Neural cell (in vitro differentiated cells): ENCODE measurements around the gene TNFRSF19. TPM values are rescaled to one million over a fixed set of nuclear protein-coding genes. Genes with fewer than 3 reads are reported as not detected.

Source experiments
- H2AFZ ChIP-seq: fragments of 200-600, 300-800 bp; sonication (generic), shearing (Covaris generic); 2 replicates; pipeline ENCODE4 v1.6.0; 2014; ENCODE audit warnings: low read depth, mild to moderate bottlenecking, antibody characterized with exemption, low read length, moderate library complexity
- H3F3A ChIP-seq: fragments of 200-600 bp; shearing (Covaris generic); 2 replicates; pipeline ENCODE4 v1.6.1; 2016; ENCODE audit warnings: mild to moderate bottlenecking, moderate library complexity, mixed read lengths, antibody characterized with exemption, low read length; ENCODE audit not compliant: insufficient read depth, poor library complexity, severe bottlenecking
- H3K27ac ChIP-seq: fragments of 200-600, 300-800 bp; sonication (generic), shearing (Covaris generic); 2 replicates; pipeline ENCODE4 v1.5.1; 2014; ENCODE audit warnings: mild to moderate bottlenecking, low read length, moderate library complexity
- H3K27me3 ChIP-seq: fragments of 300-800, 200-600 bp; sonication (generic), shearing (Covaris generic); 2 replicates; pipeline ENCODE4 v1.6.0; 2014; ENCODE audit warnings: mild to moderate bottlenecking, low read depth, low read length, moderate library complexity; ENCODE audit not compliant: insufficient read depth
- H3K36me3 ChIP-seq: fragments of 300-800, 200-600 bp; sonication (generic), shearing (Covaris generic); 2 replicates; pipeline ENCODE4 v1.5.1; 2014; ENCODE audit warnings: mild to moderate bottlenecking, antibody characterized with exemption, low read length, moderate library complexity; ENCODE audit not compliant: insufficient read depth
- H3K4me2 ChIP-seq: fragments of 300-800, 200-600 bp; sonication (generic), shearing (Covaris generic); 2 replicates; pipeline ENCODE4 v1.6.0; 2014; ENCODE audit warnings: mild to moderate bottlenecking, low read length
- H3K4me3 ChIP-seq: fragments of 300-800, 200-600 bp; sonication (generic), shearing (Covaris generic); 2 replicates; pipeline ENCODE4 v1.5.1; 2014; ENCODE audit warnings: mild to moderate bottlenecking, low read length, moderate library complexity
- H3K79me2 ChIP-seq: fragments of 200-600 bp; shearing (Covaris generic); replicated peaks from 2 replicates; pipeline ENCODE4 v1.6.0; 2014; ENCODE audit warnings: mild to moderate bottlenecking, low read length, moderate library complexity; ENCODE audit not compliant: insufficient read depth
- H3K9ac ChIP-seq: fragments of 300-800, 200-600 bp; sonication (generic), shearing (Covaris generic); 2 replicates; pipeline ENCODE4 v1.6.1; 2016; ENCODE audit warnings: mild to moderate bottlenecking, low read length, mixed read lengths
- H3K9me2 ChIP-seq: fragments of 200-600 bp; shearing (Covaris generic); 2 replicates; pipeline ENCODE4 v1.6.1; 2016; ENCODE audit warnings: mild to moderate bottlenecking, low read length, mixed read lengths; ENCODE audit not compliant: insufficient read depth
- H3K9me3 ChIP-seq: fragments of 200-600, 300-800 bp; sonication (generic), shearing (Covaris generic); 2 replicates; pipeline ENCODE4 v1.6.1; 2016; ENCODE audit warnings: mild to moderate bottlenecking, mixed run types, low read length, moderate library complexity, mixed read lengths
- H4K20me1 ChIP-seq: fragments of 200-600 bp; shearing (Covaris generic); 2 replicates; pipeline ENCODE4 v1.6.1; 2016; ENCODE audit warnings: mild to moderate bottlenecking, mixed run types; ENCODE audit not compliant: insufficient read depth
- EP300 ChIP-seq: fragments of 450-650 bp; conservative IDR thresholded peaks from 2 replicates; pipeline ENCODE4 v1.6.1; 2014; ENCODE audit warnings: antibody characterized with exemption, mild to moderate bottlenecking, moderate library complexity; ENCODE audit not compliant: poor library complexity, severe bottlenecking
- EZH2 ChIP-seq: fragments of 200-600, 300-800 bp; shearing (Covaris generic), sonication (generic); IDR thresholded peaks from 2 replicates; pipeline ENCODE4 v1.6.1; 2014; ENCODE audit warnings: antibody characterized with exemption, low read length, borderline replicate concordance, mild to moderate bottlenecking; ENCODE audit not compliant: insufficient read depth, poor library complexity, severe bottlenecking
- MXI1 ChIP-seq: fragments of 450-650 bp; conservative IDR thresholded peaks from 2 replicates; pipeline ENCODE4 v1.6.1; 2014; ENCODE audit warnings: antibody characterized with exemption, mild to moderate bottlenecking; ENCODE audit not compliant: poor library complexity, severe bottlenecking
- POLR2AphosphoS5 ChIP-seq: IDR thresholded peaks from 2 replicates; pipeline ENCODE4 v1.6.1; 2012
- RAD21 ChIP-seq: fragments of 450-650 bp; conservative IDR thresholded peaks from 2 replicates; pipeline ENCODE4 v1.6.1; 2014; ENCODE audit warnings: antibody characterized with exemption, mild to moderate bottlenecking, moderate library complexity
- SMC3 ChIP-seq: fragments of 450-650 bp; conservative IDR thresholded peaks from 2 replicates; pipeline ENCODE4 v1.6.1; 2014; ENCODE audit warnings: antibody characterized with exemption, mild to moderate bottlenecking, moderate library complexity; ENCODE audit not compliant: poor library complexity
- TAF1 ChIP-seq: IDR thresholded peaks from 2 replicates; pipeline ENCODE4 v1.6.1; 2012; ENCODE audit warnings: low read depth
- polyA plus RNA-seq: library from polyadenylated mRNA; depleted of rRNA; stranded (reverse); fragments of >200 nt; gene quantifications from 2 replicates; pipeline ENCODE4 v1.2.3, GENCODE V29; 2014
- TF ChIP-seq, protein P1 (sequence below): IDR thresholded peaks from 2 replicates; pipeline ENCODE4 v1.6.1; 2012; ENCODE audit warnings: borderline replicate concordance
- TF ChIP-seq, protein P2 (sequence below): fragments of 450-650 bp; IDR thresholded peaks from 2 replicates; pipeline ENCODE4 v1.5.1; 2014; ENCODE audit warnings: antibody characterized with exemption, mild to moderate bottlenecking, moderate library complexity; ENCODE audit not compliant: poor library complexity, severe bottlenecking

Gene TNFRSF19
- polyA plus RNA-seq, 1 donor from 2014 or later, result 3.3 TPM

DNA sequence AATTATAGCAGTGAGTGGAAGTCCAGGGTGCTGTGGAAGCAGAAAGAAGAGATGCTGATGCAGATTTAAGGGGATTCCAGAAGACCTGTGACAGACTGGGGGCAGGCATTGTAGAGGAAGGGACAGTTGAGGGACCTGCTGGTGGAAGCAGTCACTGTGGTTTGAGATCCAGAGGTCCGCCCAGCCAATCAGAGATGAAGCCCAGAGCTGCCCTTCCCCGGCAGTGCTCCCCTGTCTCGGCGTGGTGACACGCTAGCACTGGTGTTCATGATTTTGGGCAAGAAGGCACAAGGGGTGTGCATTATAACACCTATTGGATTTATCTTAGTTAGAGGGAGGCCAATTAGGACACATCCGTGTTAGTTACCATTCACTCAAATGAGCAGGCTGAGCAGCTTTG is 16.1 kb downstream of the TNFRSF19 start:
- TF ChIP-seq EP300 (no peak), POLR2AphosphoS5 (no peak)
- TF ChIP-seq, protein P1, sequence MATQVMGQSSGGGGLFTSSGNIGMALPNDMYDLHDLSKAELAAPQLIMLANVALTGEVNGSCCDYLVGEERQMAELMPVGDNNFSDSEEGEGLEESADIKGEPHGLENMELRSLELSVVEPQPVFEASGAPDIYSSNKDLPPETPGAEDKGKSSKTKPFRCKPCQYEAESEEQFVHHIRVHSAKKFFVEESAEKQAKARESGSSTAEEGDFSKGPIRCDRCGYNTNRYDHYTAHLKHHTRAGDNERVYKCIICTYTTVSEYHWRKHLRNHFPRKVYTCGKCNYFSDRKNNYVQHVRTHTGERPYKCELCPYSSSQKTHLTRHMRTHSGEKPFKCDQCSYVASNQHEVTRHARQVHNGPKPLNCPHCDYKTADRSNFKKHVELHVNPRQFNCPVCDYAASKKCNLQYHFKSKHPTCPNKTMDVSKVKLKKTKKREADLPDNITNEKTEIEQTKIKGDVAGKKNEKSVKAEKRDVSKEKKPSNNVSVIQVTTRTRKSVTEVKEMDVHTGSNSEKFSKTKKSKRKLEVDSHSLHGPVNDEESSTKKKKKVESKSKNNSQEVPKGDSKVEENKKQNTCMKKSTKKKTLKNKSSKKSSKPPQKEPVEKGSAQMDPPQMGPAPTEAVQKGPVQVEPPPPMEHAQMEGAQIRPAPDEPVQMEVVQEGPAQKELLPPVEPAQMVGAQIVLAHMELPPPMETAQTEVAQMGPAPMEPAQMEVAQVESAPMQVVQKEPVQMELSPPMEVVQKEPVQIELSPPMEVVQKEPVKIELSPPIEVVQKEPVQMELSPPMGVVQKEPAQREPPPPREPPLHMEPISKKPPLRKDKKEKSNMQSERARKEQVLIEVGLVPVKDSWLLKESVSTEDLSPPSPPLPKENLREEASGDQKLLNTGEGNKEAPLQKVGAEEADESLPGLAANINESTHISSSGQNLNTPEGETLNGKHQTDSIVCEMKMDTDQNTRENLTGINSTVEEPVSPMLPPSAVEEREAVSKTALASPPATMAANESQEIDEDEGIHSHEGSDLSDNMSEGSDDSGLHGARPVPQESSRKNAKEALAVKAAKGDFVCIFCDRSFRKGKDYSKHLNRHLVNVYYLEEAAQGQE, result no peak
- no peak overlapping the region for H3K4me2 ChIP-seq
- no peaks in the 10 kb centered on the region for H3K9me2 ChIP-seq
- no peak overlapping the region for H3K9ac ChIP-seq
- H4K20me1 ChIP-seq, result no peaks in the 10 kb centered on the region
- no peaks in the 10 kb centered on the region for H3K9me3 ChIP-seq
- no peak overlapping the region for H3K27ac ChIP-seq
- no peaks in the 10 kb centered on the region for H3K79me2 ChIP-seq
- no peak overlapping the region for H3K4me3 ChIP-seq
- H3F3A ChIP-seq, result no peaks in the 10 kb centered on the region
- no peaks in the 10 kb centered on the region for H3K27me3 ChIP-seq
- H3K36me3 ChIP-seq, result no peaks in the 10 kb centered on the region
- no peak overlapping the region for H2AFZ ChIP-seq

DNA sequence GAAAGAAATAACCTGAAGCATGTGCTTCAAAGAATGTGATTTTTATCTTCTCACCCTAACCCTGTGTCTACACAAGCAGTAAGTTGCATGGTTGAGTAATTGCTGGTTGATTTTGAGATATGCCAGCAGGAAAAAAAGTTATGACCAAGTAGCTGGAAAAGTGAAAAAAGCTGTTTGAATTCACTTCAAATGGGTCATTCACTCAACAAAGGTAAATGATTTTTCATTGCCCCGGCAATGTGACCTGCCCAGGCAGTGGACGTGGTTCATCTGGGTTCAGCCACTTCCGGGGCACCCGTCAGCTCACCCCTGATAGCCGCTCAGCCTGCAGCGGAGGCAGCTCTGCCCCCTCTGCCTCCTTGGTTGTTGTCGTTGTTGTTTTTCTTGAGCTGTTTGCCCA is 18.5 kb downstream of the TNFRSF19 start:
- no peak for TF ChIP-seq MXI1
- Histone ChIP-seq H2AFZ (no peak overlapping the region), H3K4me3 (no peak overlapping the region), H3K79me2 (no peaks in the 10 kb centered on the region), H3K9me2 (no peaks in the 10 kb centered on the region), H3K36me3 (no peaks in the 10 kb centered on the region), H3K4me2 (no peak overlapping the region), H3K27me3 (no peaks in the 10 kb centered on the region), H3K27ac (no peak overlapping the region), H3K9ac (no peak overlapping the region), H3F3A (no peaks in the 10 kb centered on the region), H3K9me3 (no peaks in the 10 kb centered on the region), H4K20me1 (no peaks in the 10 kb centered on the region)

- TF ChIP-seq EZH2 (no peak), POLR2AphosphoS5 (no peak), EP300 (no peak), TAF1 (no peak), MXI1 (no peak), RAD21 (no peak), SMC3 (no peak)
- TF ChIP-seq, protein P2, sequence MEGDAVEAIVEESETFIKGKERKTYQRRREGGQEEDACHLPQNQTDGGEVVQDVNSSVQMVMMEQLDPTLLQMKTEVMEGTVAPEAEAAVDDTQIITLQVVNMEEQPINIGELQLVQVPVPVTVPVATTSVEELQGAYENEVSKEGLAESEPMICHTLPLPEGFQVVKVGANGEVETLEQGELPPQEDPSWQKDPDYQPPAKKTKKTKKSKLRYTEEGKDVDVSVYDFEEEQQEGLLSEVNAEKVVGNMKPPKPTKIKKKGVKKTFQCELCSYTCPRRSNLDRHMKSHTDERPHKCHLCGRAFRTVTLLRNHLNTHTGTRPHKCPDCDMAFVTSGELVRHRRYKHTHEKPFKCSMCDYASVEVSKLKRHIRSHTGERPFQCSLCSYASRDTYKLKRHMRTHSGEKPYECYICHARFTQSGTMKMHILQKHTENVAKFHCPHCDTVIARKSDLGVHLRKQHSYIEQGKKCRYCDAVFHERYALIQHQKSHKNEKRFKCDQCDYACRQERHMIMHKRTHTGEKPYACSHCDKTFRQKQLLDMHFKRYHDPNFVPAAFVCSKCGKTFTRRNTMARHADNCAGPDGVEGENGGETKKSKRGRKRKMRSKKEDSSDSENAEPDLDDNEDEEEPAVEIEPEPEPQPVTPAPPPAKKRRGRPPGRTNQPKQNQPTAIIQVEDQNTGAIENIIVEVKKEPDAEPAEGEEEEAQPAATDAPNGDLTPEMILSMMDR, result no peak
- TF ChIP-seq, protein P1, result no peak
- Histone ChIP-seq H3K4me3 (no peak overlapping the region), H3K9me2 (no peaks in the 10 kb centered on the region), H4K20me1 (no peaks in the 10 kb centered on the region), H3K27me3 (no peaks in the 10 kb centered on the region), H3K9ac (no peak overlapping the region), H3K4me2 (no peak overlapping the region), H3K27ac (no peak overlapping the region), H3K79me2 (no peaks in the 10 kb centered on the region), H3F3A (no peaks in the 10 kb centered on the region), H2AFZ (no peak overlapping the region), H3K36me3 (no peaks in the 10 kb centered on the region), H3K9me3 (no peaks in the 10 kb centered on the region)
Observed at GRCh38 chr13:23592596-23592995, 22.4 kb downstream of the TNFRSF19 start.
